GM21825 (cell line): ENCODE measurements around the gene PRELID1.

Experiments
- ATAC-seq: cut with Tn5 transposase; IDR thresholded peaks from one replicate; pipeline ENCODE4 v1.9.1; 2021; ENCODE audit warnings: mild to moderate bottlenecking, moderate library complexity; ENCODE audit not compliant: unreplicated experiment

PRELID1 gene

GRCh38 chr5:177355868-177356168 lies 52.2 kb downstream of the PRELID1 start:
- ATAC-seq: no peak
